MM.1S (cell line): ENCODE data around the gene LCNL1.

Experiments
- DNase-seq: peaks from one replicate; pipeline ENCODE4 v3.0.0-alpha.2; 2015
- H2AFZ ChIP-seq: fragments of 300-600 bp; sonication (generic); 2 replicates; pipeline ENCODE4 v1.6.0; 2016; ENCODE audit warnings: antibody characterized with exemption, low read length
- H3F3A ChIP-seq: fragments of 300-600 bp; sonication (generic); 2 replicates; pipeline ENCODE4 v1.6.1; 2016; ENCODE audit warnings: mild to moderate bottlenecking, antibody characterized with exemption, low read length, moderate library complexity, mixed read lengths; ENCODE audit not compliant: insufficient read depth
- H3K27ac ChIP-seq: fragments of 300-600 bp; sonication (generic); 2 replicates; pipeline ENCODE4 v1.5.1; 2016; ENCODE audit warnings: mild to moderate bottlenecking, low read length
- H3K27me3 ChIP-seq: fragments of 300-600 bp; sonication (generic); replicated peaks from 2 replicates; pipeline ENCODE4 v1.6.0; 2016; ENCODE audit warnings: low read length; ENCODE audit not compliant: insufficient read depth
- H3K36me3 ChIP-seq: fragments of 300-600 bp; sonication (generic); replicated peaks from 2 replicates; pipeline ENCODE4 v1.6.1; 2016; ENCODE audit warnings: mild to moderate bottlenecking, low read length, mixed read lengths; ENCODE audit not compliant: insufficient read depth
- H3K4me1 ChIP-seq: fragments of 300-600 bp; sonication (generic); 2 replicates; pipeline ENCODE4 v1.6.1; 2016; ENCODE audit warnings: low read length, mixed read lengths
- H3K4me2 ChIP-seq: fragments of 300-600 bp; sonication (generic); 2 replicates; pipeline ENCODE4 v1.6.0; 2016; ENCODE audit warnings: low read depth, low read length
- H3K4me3 ChIP-seq: fragments of 300-600 bp; sonication (generic); 2 replicates; pipeline ENCODE4 v1.5.1; 2016; ENCODE audit warnings: low read length, mixed read lengths
- H3K79me2 ChIP-seq: fragments of 300-600 bp; sonication (generic); 2 replicates; pipeline ENCODE4 v1.6.1; 2016; ENCODE audit warnings: mixed run types, low read length, mixed read lengths
- H3K9ac ChIP-seq: fragments of 300-600 bp; sonication (generic); 2 replicates; pipeline ENCODE4 v1.6.1; 2016; ENCODE audit warnings: low read length, mixed read lengths
- H3K9me2 ChIP-seq: fragments of 300-600 bp; sonication (generic); replicated peaks from 2 replicates; pipeline ENCODE4 v1.6.1; 2016; ENCODE audit warnings: mild to moderate bottlenecking, low read length, mixed read lengths; ENCODE audit not compliant: insufficient read depth
- H3K9me3 ChIP-seq: fragments of 300-600 bp; sonication (generic); replicated peaks from 2 replicates; pipeline ENCODE4 v1.6.1; 2016; ENCODE audit warnings: mild to moderate bottlenecking, low read length, mixed read lengths; ENCODE audit not compliant: insufficient read depth
- H4K20me1 ChIP-seq: fragments of 300-600 bp; sonication (generic); 2 replicates; pipeline ENCODE4 v1.6.1; 2016; ENCODE audit warnings: mild to moderate bottlenecking, low read length, moderate library complexity, mixed read lengths; ENCODE audit not compliant: insufficient read depth
- EZH2 ChIP-seq: fragments of 300-600 bp; sonication (generic); optimal IDR thresholded peaks from 2 replicates; pipeline ENCODE3; 2017; ENCODE audit warnings: low read depth, mild to moderate bottlenecking, antibody characterized with exemption, low read length, mixed read lengths
- EZH2phosphoT487 ChIP-seq: fragments of 300-600 bp; sonication (generic); IDR thresholded peaks from 2 replicates; pipeline ENCODE4 v1.6.1; 2018; ENCODE audit warnings: antibody characterized with exemption, low read length
- TF ChIP-seq, protein P1 (sequence below): fragments of 300-600 bp; sonication (generic); IDR thresholded peaks from 2 replicates; pipeline ENCODE4 v1.5.1; 2016; ENCODE audit warnings: antibody characterized with exemption, low read length, mixed read lengths

The LCNL1 gene

DNA sequence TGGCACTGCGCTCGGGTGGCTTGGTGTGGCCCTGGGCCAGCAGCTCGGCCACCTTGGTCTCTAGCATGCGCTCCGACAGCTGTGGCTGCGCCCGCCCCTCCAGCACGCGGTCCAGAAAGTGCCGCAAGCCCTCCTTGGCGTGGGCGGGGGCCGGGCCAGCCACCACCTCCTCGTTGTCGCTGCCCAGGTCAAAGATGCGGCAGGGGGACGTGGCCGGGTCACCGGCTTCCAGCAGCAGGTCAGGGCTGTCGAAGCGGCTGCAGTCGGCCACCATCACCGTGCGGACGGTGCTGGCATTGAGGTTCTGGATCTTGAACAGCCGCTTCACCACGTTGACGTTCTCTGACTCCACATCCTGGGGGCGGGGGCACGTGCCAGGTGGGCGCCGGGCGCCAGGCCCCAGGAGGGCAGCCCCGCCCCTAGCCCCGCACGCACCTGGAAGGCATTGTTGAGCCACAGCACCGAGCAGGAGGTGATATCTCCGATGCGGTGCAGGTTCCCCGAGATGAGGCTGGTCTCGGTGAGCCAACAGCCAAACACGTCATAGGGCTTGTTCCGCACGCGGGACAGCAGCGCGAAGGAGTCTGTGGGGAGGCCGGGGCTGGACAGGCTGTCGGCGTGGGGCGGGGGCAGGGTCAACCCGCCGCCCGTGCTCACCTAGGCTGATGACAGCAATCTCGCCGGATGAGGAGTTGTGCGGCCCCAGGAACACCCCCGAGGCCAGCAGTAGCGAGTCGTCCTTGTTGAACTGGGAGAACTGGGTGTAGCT lies 40.5 kb upstream of the LCNL1 start:
- Histone ChIP-seq H4K20me1 (no peaks in the 10 kb centered on the region), H3K9me2 (no peaks in the 10 kb centered on the region), H3K36me3 (peaks cover 17% of the 10 kb centered on the region), H3K79me2 (peaks cover 29% of the 10 kb centered on the region), H3K4me1 (peaks cover 3% of the 10 kb centered on the region; the same call in 1 of the 2 replicates), H3K4me2 (no peak overlapping the region), H3K4me3 (no peak overlapping the region), H3K27me3 (no peaks in the 10 kb centered on the region), H3K27ac (no peak overlapping the region), H3K9me3 (no peaks in the 10 kb centered on the region), H2AFZ (no peak overlapping the region), H3K9ac (no peak overlapping the region), H3F3A (no peaks in the 10 kb centered on the region)
- TF ChIP-seq, protein P1, sequence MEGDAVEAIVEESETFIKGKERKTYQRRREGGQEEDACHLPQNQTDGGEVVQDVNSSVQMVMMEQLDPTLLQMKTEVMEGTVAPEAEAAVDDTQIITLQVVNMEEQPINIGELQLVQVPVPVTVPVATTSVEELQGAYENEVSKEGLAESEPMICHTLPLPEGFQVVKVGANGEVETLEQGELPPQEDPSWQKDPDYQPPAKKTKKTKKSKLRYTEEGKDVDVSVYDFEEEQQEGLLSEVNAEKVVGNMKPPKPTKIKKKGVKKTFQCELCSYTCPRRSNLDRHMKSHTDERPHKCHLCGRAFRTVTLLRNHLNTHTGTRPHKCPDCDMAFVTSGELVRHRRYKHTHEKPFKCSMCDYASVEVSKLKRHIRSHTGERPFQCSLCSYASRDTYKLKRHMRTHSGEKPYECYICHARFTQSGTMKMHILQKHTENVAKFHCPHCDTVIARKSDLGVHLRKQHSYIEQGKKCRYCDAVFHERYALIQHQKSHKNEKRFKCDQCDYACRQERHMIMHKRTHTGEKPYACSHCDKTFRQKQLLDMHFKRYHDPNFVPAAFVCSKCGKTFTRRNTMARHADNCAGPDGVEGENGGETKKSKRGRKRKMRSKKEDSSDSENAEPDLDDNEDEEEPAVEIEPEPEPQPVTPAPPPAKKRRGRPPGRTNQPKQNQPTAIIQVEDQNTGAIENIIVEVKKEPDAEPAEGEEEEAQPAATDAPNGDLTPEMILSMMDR = no peak
- no peak for TF ChIP-seq EZH2
- TF ChIP-seq EZH2phosphoT487 = no peak
- no peak for DNase-seq

DNA sequence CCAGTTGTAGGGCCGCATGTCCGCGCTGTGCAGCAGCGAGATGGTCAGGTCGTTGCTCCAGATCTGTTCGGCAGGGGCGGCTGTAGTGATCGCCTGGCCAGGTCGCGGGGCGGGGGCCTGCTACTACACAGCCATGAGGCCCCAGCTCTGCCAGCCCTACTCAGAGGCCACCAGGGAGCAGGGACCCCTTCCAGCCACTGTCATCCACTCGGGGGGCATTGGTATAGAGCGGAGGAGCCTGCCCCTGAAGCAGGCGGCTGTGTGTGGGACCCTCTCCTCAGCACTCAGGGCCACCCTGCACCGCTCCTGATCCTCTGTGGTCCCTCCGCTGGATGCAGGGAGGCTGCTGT lies 39.9 kb upstream of the LCNL1 start:
- Histone ChIP-seq H3K4me1 (peaks cover 3% of the 10 kb centered on the region; the same call in 1 of the 2 replicates), H2AFZ (no peak overlapping the region), H3K4me2 (no peak overlapping the region; the same call in 1 of the 2 replicates), H3K27me3 (no peaks in the 10 kb centered on the region), H3K36me3 (peaks cover 17% of the 10 kb centered on the region), H3K79me2 (peaks cover 29% of the 10 kb centered on the region), H3K9me2 (no peaks in the 10 kb centered on the region), H3K4me3 (no peak overlapping the region), H3F3A (no peaks in the 10 kb centered on the region), H3K9me3 (no peaks in the 10 kb centered on the region), H3K9ac (no peak overlapping the region), H3K27ac (no peak overlapping the region), H4K20me1 (no peaks in the 10 kb centered on the region)
- DNase-seq = no peak
- no peak for TF ChIP-seq EZH2
- TF ChIP-seq EZH2phosphoT487 = no peak
- TF ChIP-seq, protein P1 = no peak

DNA sequence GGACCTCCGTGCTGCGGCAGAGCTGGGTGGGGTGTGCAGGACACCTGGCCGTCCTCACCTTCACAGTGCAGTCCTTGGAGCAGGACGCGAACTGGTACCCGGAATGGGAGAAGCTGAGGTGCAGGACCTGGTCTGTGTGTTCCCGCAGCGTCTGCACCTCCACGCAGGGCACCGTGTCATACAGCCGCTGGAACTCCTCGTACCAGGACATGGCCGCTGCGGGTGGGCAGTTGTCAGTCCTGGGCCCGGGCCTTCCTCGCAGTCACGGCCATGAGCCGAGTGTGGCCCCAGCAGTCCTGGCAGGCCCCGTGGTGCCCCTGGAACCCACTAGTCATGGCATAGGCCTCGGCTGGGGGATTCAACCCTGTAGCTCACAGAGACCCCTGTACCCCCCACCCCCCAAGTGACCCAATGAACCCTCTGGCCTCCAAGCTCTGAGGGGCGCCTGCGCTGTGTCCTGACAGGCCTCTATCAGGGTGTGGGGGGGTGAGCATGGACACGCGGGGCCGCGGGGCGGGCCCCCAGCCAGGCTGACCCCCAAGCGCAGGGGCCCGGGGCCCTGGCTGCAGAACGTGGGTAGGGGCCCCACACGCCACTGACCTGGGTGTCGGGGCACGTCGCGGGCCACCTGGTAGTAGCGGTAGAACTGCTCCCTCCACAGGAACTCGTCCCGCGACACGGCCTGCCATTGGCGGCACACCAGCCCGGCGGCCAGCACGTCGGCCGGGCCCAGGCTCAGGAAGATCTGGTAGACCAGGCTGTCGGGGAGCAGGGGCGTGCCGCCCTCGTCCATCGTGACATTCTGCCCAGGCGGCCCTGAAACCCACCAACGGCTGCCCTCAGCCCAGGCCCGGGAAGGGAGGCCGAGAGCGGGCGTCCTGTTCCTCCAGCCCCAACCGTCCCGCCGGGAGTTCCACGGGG lies 39.2 kb upstream of the LCNL1 start:
- peak overlapping the region; percentile 93 for H3K4me3 ChIP-seq
- peak; percentile 37 for DNase-seq
- H3K4me2 ChIP-seq = peak overlapping the region; percentile 91
- peaks cover 17% of the 10 kb centered on the region for H3K36me3 ChIP-seq
- peak overlapping the region; percentile 44; the same call in 1 of the 2 replicates for H3K27ac ChIP-seq
- peaks cover 29% of the 10 kb centered on the region for H3K79me2 ChIP-seq
- no peaks in the 10 kb centered on the region for H3F3A ChIP-seq
- H2AFZ ChIP-seq = 0 out of 2 replicates have a peak overlapping the region, but pooled peaks have one; percentile 42
- H4K20me1 ChIP-seq = no peaks in the 10 kb centered on the region
- TF ChIP-seq, protein P1 = no peak; the same call in 1 of the 2 replicates
- TF ChIP-seq EZH2 (no peak), EZH2phosphoT487 (no peak)
- peak overlapping the region; percentile 84 for H3K9ac ChIP-seq
- peaks cover 3% of the 10 kb centered on the region; the same call in 1 of the 2 replicates for H3K4me1 ChIP-seq
- H3K9me2 ChIP-seq = no peaks in the 10 kb centered on the region
- H3K27me3 ChIP-seq = no peaks in the 10 kb centered on the region
- no peaks in the 10 kb centered on the region for H3K9me3 ChIP-seq
